Measurements from ENCODE around the gene SLC25A48.

- TF ChIP-seq CTCF (conservative IDR thresholded peaks at IDR 0.05; ENCODE audit: low read length): no peak
- no peak for TF ChIP-seq EZH2phosphoT487 (IDR thresholded peaks at IDR 0.05; ENCODE audit: borderline replicate concordance, low read depth, low read length)
These were observed 1.3 kb downstream of the SLC25A48 start for GRCh38 chr5:135835766-135836165.

Measured in OCI-LY7 (cell line).